GM12892 (cell line): ENCODE data around the gene IER3IP1.

Source experiments
- POLR2A ChIP-seq: IDR thresholded peaks from 2 replicates; pipeline ENCODE4 v1.6.1; 2011; ENCODE audit warnings: low read depth, low read length, control low read depth
- POLR2AphosphoS5 ChIP-seq: IDR thresholded peaks from 2 replicates; pipeline ENCODE4 v1.6.1; 2011; ENCODE audit warnings: low read depth, low read length, control low read depth
- TAF1 ChIP-seq: IDR thresholded peaks from 2 replicates; pipeline ENCODE4 v1.6.1; 2011; ENCODE audit warnings: low read depth, mild to moderate bottlenecking, control low read depth, low read length, borderline replicate concordance

- TF ChIP-seq POLR2AphosphoS5 (no peak), POLR2A (no peak), TAF1 (no peak)
Measured at GRCh38 chr18:47174545-47175116, 1.5 kb downstream of the IER3IP1 start.
